ENCODE results near the gene RIN3.

- TF ChIP-seq CTCF (IDR thresholded peaks at IDR 0.05), result no peak
- no peak for TF ChIP-seq POLR2AphosphoS5 (IDR thresholded peaks at IDR 0.05)
These were observed 117.5 kb downstream of the RIN3 start for GRCh38 chr14:92631098-92631497.
